Neural cell (in vitro differentiated cells): ENCODE results near the gene KIF18B. TPM values are rescaled to one million over a fixed set of nuclear protein-coding genes. Genes with fewer than 3 reads are reported as not detected.

Source experiments
- H2AFZ ChIP-seq: fragments of 200-600, 300-800 bp; sonication (generic), shearing (Covaris generic); 2 replicates; pipeline ENCODE4 v1.6.0; 2014; ENCODE audit warnings: low read depth, mild to moderate bottlenecking, antibody characterized with exemption, low read length, moderate library complexity
- H3F3A ChIP-seq: fragments of 200-600 bp; shearing (Covaris generic); 2 replicates; pipeline ENCODE4 v1.6.1; 2016; ENCODE audit warnings: mild to moderate bottlenecking, moderate library complexity, mixed read lengths, antibody characterized with exemption, low read length; ENCODE audit not compliant: insufficient read depth, poor library complexity, severe bottlenecking
- H3K27ac ChIP-seq: fragments of 200-600, 300-800 bp; sonication (generic), shearing (Covaris generic); 2 replicates; pipeline ENCODE4 v1.5.1; 2014; ENCODE audit warnings: mild to moderate bottlenecking, low read length, moderate library complexity
- H3K27me3 ChIP-seq: fragments of 300-800, 200-600 bp; sonication (generic), shearing (Covaris generic); 2 replicates; pipeline ENCODE4 v1.6.0; 2014; ENCODE audit warnings: mild to moderate bottlenecking, low read depth, low read length, moderate library complexity; ENCODE audit not compliant: insufficient read depth
- H3K36me3 ChIP-seq: fragments of 300-800, 200-600 bp; sonication (generic), shearing (Covaris generic); 2 replicates; pipeline ENCODE4 v1.5.1; 2014; ENCODE audit warnings: mild to moderate bottlenecking, antibody characterized with exemption, low read length, moderate library complexity; ENCODE audit not compliant: insufficient read depth
- H3K4me2 ChIP-seq: fragments of 300-800, 200-600 bp; sonication (generic), shearing (Covaris generic); 2 replicates; pipeline ENCODE4 v1.6.0; 2014; ENCODE audit warnings: mild to moderate bottlenecking, low read length
- H3K4me3 ChIP-seq: fragments of 300-800, 200-600 bp; sonication (generic), shearing (Covaris generic); 2 replicates; pipeline ENCODE4 v1.5.1; 2014; ENCODE audit warnings: mild to moderate bottlenecking, low read length, moderate library complexity
- H3K79me2 ChIP-seq: fragments of 200-600 bp; shearing (Covaris generic); replicated peaks from 2 replicates; pipeline ENCODE4 v1.6.0; 2014; ENCODE audit warnings: mild to moderate bottlenecking, low read length, moderate library complexity; ENCODE audit not compliant: insufficient read depth
- H3K9ac ChIP-seq: fragments of 300-800, 200-600 bp; sonication (generic), shearing (Covaris generic); 2 replicates; pipeline ENCODE4 v1.6.1; 2016; ENCODE audit warnings: mild to moderate bottlenecking, low read length, mixed read lengths
- H3K9me2 ChIP-seq: fragments of 200-600 bp; shearing (Covaris generic); 2 replicates; pipeline ENCODE4 v1.6.1; 2016; ENCODE audit warnings: mild to moderate bottlenecking, low read length, mixed read lengths; ENCODE audit not compliant: insufficient read depth
- H3K9me3 ChIP-seq: fragments of 200-600, 300-800 bp; sonication (generic), shearing (Covaris generic); 2 replicates; pipeline ENCODE4 v1.6.1; 2016; ENCODE audit warnings: mild to moderate bottlenecking, mixed run types, low read length, moderate library complexity, mixed read lengths
- H4K20me1 ChIP-seq: fragments of 200-600 bp; shearing (Covaris generic); 2 replicates; pipeline ENCODE4 v1.6.1; 2016; ENCODE audit warnings: mild to moderate bottlenecking, mixed run types; ENCODE audit not compliant: insufficient read depth
- CTCF ChIP-seq: fragments of 450-650 bp; IDR thresholded peaks from 2 replicates; pipeline ENCODE4 v1.5.1; 2014; ENCODE audit warnings: antibody characterized with exemption, mild to moderate bottlenecking, moderate library complexity; ENCODE audit not compliant: poor library complexity, severe bottlenecking
- EP300 ChIP-seq: fragments of 450-650 bp; conservative IDR thresholded peaks from 2 replicates; pipeline ENCODE4 v1.6.1; 2014; ENCODE audit warnings: antibody characterized with exemption, mild to moderate bottlenecking, moderate library complexity; ENCODE audit not compliant: poor library complexity, severe bottlenecking
- EZH2 ChIP-seq: fragments of 200-600, 300-800 bp; shearing (Covaris generic), sonication (generic); IDR thresholded peaks from 2 replicates; pipeline ENCODE4 v1.6.1; 2014; ENCODE audit warnings: antibody characterized with exemption, low read length, borderline replicate concordance, mild to moderate bottlenecking; ENCODE audit not compliant: insufficient read depth, poor library complexity, severe bottlenecking
- MXI1 ChIP-seq: fragments of 450-650 bp; conservative IDR thresholded peaks from 2 replicates; pipeline ENCODE4 v1.6.1; 2014; ENCODE audit warnings: antibody characterized with exemption, mild to moderate bottlenecking; ENCODE audit not compliant: poor library complexity, severe bottlenecking
- POLR2AphosphoS5 ChIP-seq: IDR thresholded peaks from 2 replicates; pipeline ENCODE4 v1.6.1; 2012
- RAD21 ChIP-seq: fragments of 450-650 bp; conservative IDR thresholded peaks from 2 replicates; pipeline ENCODE4 v1.6.1; 2014; ENCODE audit warnings: antibody characterized with exemption, mild to moderate bottlenecking, moderate library complexity
- REST ChIP-seq: IDR thresholded peaks from 2 replicates; pipeline ENCODE4 v1.6.1; 2012; ENCODE audit warnings: borderline replicate concordance
- SMC3 ChIP-seq: fragments of 450-650 bp; conservative IDR thresholded peaks from 2 replicates; pipeline ENCODE4 v1.6.1; 2014; ENCODE audit warnings: antibody characterized with exemption, mild to moderate bottlenecking, moderate library complexity; ENCODE audit not compliant: poor library complexity
- TAF1 ChIP-seq: IDR thresholded peaks from 2 replicates; pipeline ENCODE4 v1.6.1; 2012; ENCODE audit warnings: low read depth
- polyA plus RNA-seq: library from polyadenylated mRNA; depleted of rRNA; stranded (reverse); fragments of >200 nt; gene quantifications from 2 replicates; pipeline ENCODE4 v1.2.3, GENCODE V29; 2014

KIF18B gene
- polyA plus RNA-seq, 1 donor from 2014 or later: 0.10 TPM

GRCh38 chr17:44906010-44906646 is 41.4 kb downstream of the KIF18B start:
- H3K4me2 ChIP-seq: no peak overlapping the region
- TF ChIP-seq TAF1: no peak
- no peak for TF ChIP-seq RAD21
- no peak for TF ChIP-seq POLR2AphosphoS5
- TF ChIP-seq EP300: no peak
- no peak for TF ChIP-seq EZH2
- no peak for TF ChIP-seq CTCF
- TF ChIP-seq SMC3: no peak
- no peak for TF ChIP-seq MXI1
- TF ChIP-seq REST: no peak
- H3K9ac ChIP-seq: no peak overlapping the region
- no peaks in the 10 kb centered on the region for H3K36me3 ChIP-seq
- H3K27ac ChIP-seq: no peak overlapping the region
- no peaks in the 10 kb centered on the region for H4K20me1 ChIP-seq
- no peaks in the 10 kb centered on the region for H3K9me3 ChIP-seq
- no peak overlapping the region for H2AFZ ChIP-seq
- no peaks in the 10 kb centered on the region for H3K79me2 ChIP-seq
- H3K4me3 ChIP-seq: no peak overlapping the region
- peaks cover 9% of the 10 kb centered on the region for H3K27me3 ChIP-seq
- H3K9me2 ChIP-seq: no peaks in the 10 kb centered on the region
- H3F3A ChIP-seq: no peaks in the 10 kb centered on the region

GRCh38 chr17:44905006-44906000 is 42.3 kb downstream of the KIF18B start:
- Histone ChIP-seq H3K4me2 (no peak overlapping the region), H2AFZ (no peak overlapping the region), H3K27me3 (peaks cover 1% of the 10 kb centered on the region)

More at GRCh38 chr17:44905006-44906000, 42.3 kb downstream of the KIF18B start:
- H3K9me2 ChIP-seq: no peaks in the 10 kb centered on the region
- no peaks in the 10 kb centered on the region for H3K9me3 ChIP-seq
- no peak overlapping the region for H3K27ac ChIP-seq
- H4K20me1 ChIP-seq: no peaks in the 10 kb centered on the region
- no peak overlapping the region for H3K4me3 ChIP-seq
- no peaks in the 10 kb centered on the region for H3K79me2 ChIP-seq
- H3K9ac ChIP-seq: no peak overlapping the region
- H3F3A ChIP-seq: no peaks in the 10 kb centered on the region
- H3K36me3 ChIP-seq: no peaks in the 10 kb centered on the region
- TF ChIP-seq SMC3 (no peak), RAD21 (no peak), EP300 (no peak), REST (no peak), CTCF (no peak), TAF1 (no peak), POLR2AphosphoS5 (no peak), EZH2 (no peak), MXI1 (no peak)
